Measurements from ENCODE around the gene MAPKAPK5. TPM values are rescaled to one million over a fixed set of nuclear protein-coding genes. Genes with fewer than 3 reads are reported as not detected.

MAPKAPK5 gene
- total and polyA plus RNA-seq, 2 donors (not counting 3 experiments of a cell fraction or from before 2014, with no cell fraction given) = 22.8 to 47.1 TPM

- TF ChIP-seq CTCF (IDR thresholded peaks at IDR 0.05; ENCODE audit: extremely low read depth in 1 of 2, insufficient read depth in 1 of 2, low read depth in 1 of 2, low read length in 2 of 2) (no peak), MYC (IDR thresholded peaks at IDR 0.05; ENCODE audit: low read depth, low read length) (no peak), JUN (IDR thresholded peaks at IDR 0.05; ENCODE audit: borderline replicate concordance, insufficient read depth, insufficient read length, low read depth) (no peak), POLR2A (IDR thresholded peaks at IDR 0.05; ENCODE audit: low read depth, low read length) (no peak), EZH2 (IDR thresholded peaks at IDR 0.05; ENCODE audit: borderline replicate concordance, low read depth, low read length, severe bottlenecking) (no peak)
- no peaks in the 10 kb centered on the region for H3K79me2 ChIP-seq (ENCODE audit: control insufficient read depth, insufficient read depth, low read length)
- ChIA-PET POLR2A (interaction anchor here (0.7 kb wide), 1 partner anchor 37 kb away, joined by 5 read pairs; the partner anchor contains the start of gene ALDH2), CTCF (no interaction called here)
- no peak overlapping the region for H3K27ac ChIP-seq (ENCODE audit: insufficient read depth, low read depth, low read length)
- H3K4me3 ChIP-seq (replicated peaks in 1 of 3; ENCODE audit: insufficient read depth in 1 of 3, low read depth in 1 of 3, low read length in 3 of 3) = no peak overlapping the region
- H4K20me1 ChIP-seq (replicated peaks; ENCODE audit: control insufficient read depth, extremely low read depth, insufficient read depth, low read length) = no peaks in the 10 kb centered on the region
- BruUV-seq (replicated peaks) = no TSS peak
- dilution Hi-C loops (cut with MboI; ENCODE audit: extremely low pct_ligation_motif_present, low sequenced_read_pairs) = loop anchor here (25.0 kb wide), 1 partner anchor 116 kb away; the partner anchor contains the start of genes ACAD10 and BRAP
- FAIRE-seq (no peak), DNase-seq (ENCODE audit: low read depth, low spot score) (no peak)
- no peak overlapping the region for H3K9ac ChIP-seq (replicated peaks; ENCODE audit: extremely low read depth, insufficient read depth, low read length)
- no peak overlapping the region for H2AFZ ChIP-seq (ENCODE audit: low read depth, low read length)
- H3K36me3 ChIP-seq (ENCODE audit: control insufficient read depth in 2 of 2, extremely low read depth in 1 of 2, insufficient read depth in 2 of 2, low read length in 2 of 2) = peaks cover 7 to 21% of the 10 kb centered on the region in 2 experiments
- intact Hi-C loops (cut with micrococcal nuclease) = no loop called here
- H3K4me2 ChIP-seq (ENCODE audit: insufficient read depth, low read length) = no peak overlapping the region
- H3K27me3 ChIP-seq (ENCODE audit: control insufficient read depth in 2 of 2, insufficient read depth in 2 of 2, low read length in 2 of 2) = no peaks in the 10 kb centered on the region
- no peaks in the 10 kb centered on the region for H3K9me1 ChIP-seq (replicated peaks; ENCODE audit: control insufficient read depth, extremely low read depth, insufficient read depth, low read length)
- no peaks in the 10 kb centered on the region for H3K9me3 ChIP-seq (replicated peaks; ENCODE audit: control insufficient read depth, insufficient read depth, low read length)
- H3K4me1 ChIP-seq (ENCODE audit: control insufficient read depth, extremely low read depth, insufficient read depth, low read length) = no peaks in the 10 kb centered on the region
Observed at GRCh38 chr12:111803038-111803626, 38.9 kb upstream of the MAPKAPK5 start.

GRCh38 chr12:111803851-111804250 lies 38.2 kb upstream of the MAPKAPK5 start:
- intact Hi-C loops (cut with micrococcal nuclease) (no loop called here), dilution Hi-C loops (cut with MboI; ENCODE audit: extremely low pct_ligation_motif_present, low sequenced_read_pairs) (loop anchor here (25.0 kb wide), 1 partner anchor 117 kb away; the partner anchor contains the start of genes ACAD10 and BRAP)
- no peaks in the 10 kb centered on the region for H3K9me3 ChIP-seq (replicated peaks; ENCODE audit: control insufficient read depth, insufficient read depth, low read length)
- H3K79me2 ChIP-seq (ENCODE audit: control insufficient read depth, insufficient read depth, low read length) = no peaks in the 10 kb centered on the region
- TF ChIP-seq MYC (IDR thresholded peaks at IDR 0.05; ENCODE audit: low read depth, low read length) (no peak), POLR2AphosphoS5 (IDR thresholded peaks at IDR 0.05; ENCODE audit: insufficient read depth, low read depth, low read length) (no peak), POLR2A (IDR thresholded peaks at IDR 0.05; ENCODE audit: low read depth, low read length) (no peak), JUN (IDR thresholded peaks at IDR 0.05; ENCODE audit: borderline replicate concordance, insufficient read depth, insufficient read length, low read depth) (no peak), MAX (IDR thresholded peaks at IDR 0.05; ENCODE audit: insufficient read depth, insufficient read length) (no peak), FOS (IDR thresholded peaks at IDR 0.05; ENCODE audit: borderline replicate concordance, insufficient read depth, low read length) (no peak), GATA2 (IDR thresholded peaks at IDR 0.05; ENCODE audit: insufficient read depth, insufficient read length, low read depth, low read length) (no peak), EZH2 (IDR thresholded peaks at IDR 0.05; ENCODE audit: borderline replicate concordance, low read depth, low read length, severe bottlenecking) (no peak), CTCF (IDR thresholded peaks at IDR 0.05; ENCODE audit: extremely low read depth in 1 of 2, insufficient read depth in 1 of 2, low read depth in 1 of 2, low read length in 2 of 2) (no peak)
- POLR2A ChIA-PET = no interaction called here
- H3K4me2 ChIP-seq (ENCODE audit: insufficient read depth, low read length) = no peak overlapping the region
- H3K36me3 ChIP-seq (ENCODE audit: control insufficient read depth in 2 of 2, extremely low read depth in 1 of 2, insufficient read depth in 2 of 2, low read length in 2 of 2) = peaks cover 6 to 21% of the 10 kb centered on the region in 2 experiments
- no peak overlapping the region for H3K4me3 ChIP-seq (replicated peaks in 1 of 3; ENCODE audit: insufficient read depth in 1 of 3, low read depth in 1 of 3, low read length in 3 of 3)
- no peaks in the 10 kb centered on the region for H4K20me1 ChIP-seq (replicated peaks; ENCODE audit: control insufficient read depth, extremely low read depth, insufficient read depth, low read length)
- H2AFZ ChIP-seq (ENCODE audit: low read depth, low read length) = no peak overlapping the region
- H3K9ac ChIP-seq (replicated peaks; ENCODE audit: extremely low read depth, insufficient read depth, low read length) = no peak overlapping the region
- DNase-seq (ENCODE audit: low read depth, low spot score) (no peak), FAIRE-seq (no peak)
- no TSS peak for BruUV-seq (replicated peaks)
- H3K27me3 ChIP-seq (ENCODE audit: control insufficient read depth in 2 of 2, insufficient read depth in 2 of 2, low read length in 2 of 2) = no peaks in the 10 kb centered on the region
- no peak overlapping the region for H3K27ac ChIP-seq (ENCODE audit: insufficient read depth, low read depth, low read length)
- H3K9me1 ChIP-seq (replicated peaks; ENCODE audit: control insufficient read depth, extremely low read depth, insufficient read depth, low read length) = no peaks in the 10 kb centered on the region
- no peaks in the 10 kb centered on the region for H3K4me1 ChIP-seq (ENCODE audit: control insufficient read depth, extremely low read depth, insufficient read depth, low read length)
- CTCF ChIA-PET = no interaction called here

All from endothelial cell of umbilical vein (primary cell).